Activated CD8-positive, alpha-beta memory T cell treated with anti-CD3 and anti-CD28 coated beads, Interleukin-2, amount 50 U/mL, for 24 hours (primary cell): ENCODE measurements around the gene SUGCT.
"Not testable (repeated sequence)": the region's sequence is repeated elsewhere in the genome, so short reads cannot be mapped to it uniquely, and the experiment has no call there.

Experiments
- DNase-seq: peaks from one replicate; pipeline ENCODE4 v3.0.0-alpha.2; 2020; ENCODE audit errors: extremely low read depth

SUGCT gene

GRCh38 chr7:40402661-40403060, 267.9 kb downstream of the SUGCT start:
- DNase-seq = no peak

GRCh38 chr7:40403703-40404476, 269.1 kb downstream of the SUGCT start:
- no peak for DNase-seq

- DNase-seq = no peak
These were observed 271.2 kb downstream of the SUGCT start for GRCh38 chr7:40405991-40406390.

DNA sequence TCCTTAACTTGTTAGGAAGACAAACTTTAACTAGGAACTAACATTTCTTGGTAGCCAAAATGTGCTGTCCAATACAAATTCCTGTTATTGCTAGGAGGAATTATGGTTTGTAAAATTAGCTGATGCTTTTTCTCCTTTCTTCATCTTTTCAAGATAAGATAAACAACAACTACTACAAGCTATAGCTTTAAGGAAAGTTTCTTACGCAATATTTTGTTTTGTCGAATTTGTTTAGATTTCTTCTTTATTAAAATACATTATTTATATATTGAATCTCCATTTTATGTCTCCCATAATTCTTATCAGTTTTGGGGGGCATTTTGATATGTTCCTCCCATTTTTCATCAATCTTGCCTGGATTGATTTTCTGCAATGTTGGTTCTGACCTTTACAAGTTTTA, 277.5 kb downstream of the SUGCT start:
- DNase-seq = no peak

DNA sequence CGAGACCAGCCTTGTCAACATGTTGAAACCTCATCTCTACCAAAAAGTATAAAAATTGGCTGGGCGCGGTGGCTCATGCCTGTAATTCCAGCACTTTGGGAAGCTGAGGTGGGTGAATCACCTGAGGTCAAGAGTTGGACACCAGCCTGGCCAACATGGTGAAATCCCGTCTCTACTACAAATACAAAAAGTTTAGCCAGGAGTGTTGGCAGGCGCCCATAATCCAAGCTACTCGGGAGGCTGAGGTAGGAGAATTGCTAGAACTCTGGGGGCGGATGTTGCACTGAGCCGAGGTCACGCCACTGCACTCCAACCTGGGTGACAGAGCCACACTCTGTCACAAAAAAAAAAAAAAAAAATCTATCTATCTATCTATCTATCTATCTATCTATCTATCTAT, 279.9 kb downstream of the SUGCT start:
- not testable (repeated sequence) for DNase-seq

DNA sequence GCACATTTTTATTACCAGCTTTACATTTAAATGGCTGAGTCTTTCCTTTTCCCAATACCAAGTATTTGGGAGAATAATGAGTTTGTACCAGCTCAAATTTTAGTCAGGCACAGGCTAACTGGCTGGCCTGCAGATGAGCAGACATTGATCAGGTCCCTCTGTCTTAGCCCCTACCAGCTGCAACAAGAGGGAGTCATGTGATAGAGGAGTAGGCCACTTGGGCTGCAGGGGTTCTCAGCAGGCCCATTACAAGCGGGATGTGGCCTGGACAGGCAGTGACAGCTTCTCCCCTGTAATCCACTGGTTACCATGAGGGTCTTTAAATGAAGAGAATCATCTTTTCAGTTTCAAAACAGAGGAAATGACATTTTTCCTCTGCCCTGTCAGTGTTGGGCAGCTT, 283.6 kb downstream of the SUGCT start:
- no peak for DNase-seq

GRCh38 chr7:40418983-40419382, 284.2 kb downstream of the SUGCT start:
- DNase-seq = no peak

- no peak for DNase-seq
These were observed 285.0 kb downstream of the SUGCT start for GRCh38 chr7:40419806-40420205.

GRCh38 chr7:40421433-40421832, 286.6 kb downstream of the SUGCT start:
- no peak for DNase-seq

- no peak for DNase-seq
These were observed 290.9 kb downstream of the SUGCT start for GRCh38 chr7:40425696-40426095.

GRCh38 chr7:40428421-40428820, 293.6 kb downstream of the SUGCT start:
- no peak for DNase-seq

- no peak for DNase-seq
These were observed 295.0 kb downstream of the SUGCT start for GRCh38 chr7:40429826-40430225.

DNA sequence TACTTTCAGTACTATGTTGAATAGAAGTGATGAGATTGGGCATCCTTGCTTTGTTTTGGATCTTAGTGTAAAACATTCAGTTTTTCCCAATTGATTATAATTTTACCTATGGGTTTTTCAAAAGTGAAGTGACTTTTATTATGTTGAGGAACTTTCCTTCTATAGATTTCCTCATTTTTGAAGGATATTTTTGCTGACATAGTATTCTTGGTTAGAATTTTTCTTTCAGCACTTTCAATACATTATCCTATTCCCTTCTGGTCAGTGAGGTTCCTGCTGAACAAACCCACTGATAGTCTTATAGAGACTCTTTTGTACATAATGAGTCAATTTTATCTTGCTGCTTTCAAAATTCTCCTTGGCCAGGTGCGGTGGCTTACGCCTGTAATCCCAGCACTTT, 297.2 kb downstream of the SUGCT start:
- DNase-seq = no peak

- no peak for DNase-seq
These were observed 301.9 kb downstream of the SUGCT start for GRCh38 chr7:40436710-40437109.

GRCh38 chr7:40437498-40437897, 302.7 kb downstream of the SUGCT start:
- DNase-seq = no peak

DNA sequence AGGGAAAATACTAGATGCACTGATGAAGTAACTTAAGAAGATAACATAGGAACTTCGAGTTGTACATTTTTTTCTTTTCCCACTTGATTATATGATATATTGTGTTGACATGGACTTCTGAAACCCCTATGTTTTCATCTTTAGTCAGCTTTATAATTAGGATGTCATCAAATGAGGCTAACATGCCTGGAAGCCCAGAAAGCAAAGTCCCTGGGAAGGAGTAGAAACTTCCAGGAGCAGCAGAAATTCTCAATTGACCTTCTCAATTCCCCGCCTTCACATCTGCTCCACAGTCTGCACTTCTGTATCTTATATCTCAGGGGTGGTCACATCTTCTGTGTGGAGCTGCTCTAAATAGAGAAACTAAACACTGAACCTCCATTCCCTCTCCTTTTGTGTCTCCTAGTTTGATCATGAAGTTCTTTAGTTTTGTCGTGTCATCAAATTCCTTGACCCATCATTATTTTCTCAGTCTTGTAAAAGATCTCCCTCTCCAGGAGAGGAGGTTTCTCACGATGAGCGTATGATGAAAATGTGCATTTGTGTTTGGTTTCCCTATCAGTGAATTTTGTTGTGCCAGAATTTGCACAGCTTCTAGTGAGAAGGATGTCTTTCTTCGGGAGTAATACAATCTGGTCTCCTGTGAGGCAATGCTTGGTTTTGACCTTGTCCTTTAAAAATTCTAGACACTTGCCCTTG, 303.3 kb downstream of the SUGCT start:
- no peak for DNase-seq

GRCh38 chr7:40439686-40440085, 304.9 kb downstream of the SUGCT start:
- DNase-seq = no peak

GRCh38 chr7:40447345-40447744, 312.5 kb downstream of the SUGCT start:
- no peak for DNase-seq

DNA sequence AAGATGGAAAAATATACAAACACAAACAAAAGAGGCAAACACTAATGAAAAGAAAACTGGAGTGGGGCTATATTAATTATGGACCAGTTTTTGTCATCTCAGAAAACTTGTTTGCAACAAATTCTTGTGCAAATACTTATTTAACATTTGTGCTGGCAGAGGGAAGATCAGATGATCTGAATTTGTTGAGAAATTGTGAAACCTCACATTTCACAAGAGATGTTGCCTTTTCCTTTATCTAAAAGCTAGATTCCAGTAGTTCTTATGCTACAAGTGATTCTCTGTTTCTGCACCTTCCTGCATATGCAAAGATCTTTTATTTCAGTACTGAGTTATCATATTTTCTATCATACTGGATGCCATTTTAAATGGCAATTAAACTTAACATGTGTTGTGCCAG, 320.7 kb downstream of the SUGCT start:
- DNase-seq = no peak

GRCh38 chr7:40457776-40458480, 323.1 kb downstream of the SUGCT start:
- DNase-seq = no peak

GRCh38 chr7:40463446-40463845, 328.6 kb downstream of the SUGCT start:
- DNase-seq = no peak

GRCh38 chr7:40468891-40469864, 334.4 kb downstream of the SUGCT start:
- DNase-seq = no peak
